SK-N-MC (cell line): ENCODE data around the gene NENF.
"Not testable (repeated sequence)": the region's sequence is repeated elsewhere in the genome, so short reads cannot be mapped to it uniquely, and the experiment has no call there.

ENCODE experiments used
- DNase-seq: peaks from one replicate; pipeline ENCODE4 v3.0.0-alpha.2; 2011; ENCODE audit warnings: low read depth, low spot score
- H3K27ac ChIP-seq: fragments of 200-600 bp; sonication (generic); 2 replicates; pipeline ENCODE4 v1.5.1; 2016; ENCODE audit warnings: mixed run types
- H3K36me3 ChIP-seq: fragments of 200-600 bp; sonication (generic); 2 replicates; pipeline ENCODE4 v1.6.1; 2017; ENCODE audit warnings: antibody characterized with exemption, low read length, mixed read lengths; ENCODE audit not compliant: insufficient read depth
- H3K4me3 ChIP-seq: fragments of 200-600 bp; sonication (generic); 2 replicates; pipeline ENCODE4 v1.5.1; 2016
- H3K9ac ChIP-seq: fragments of 200-600 bp; sonication (generic); 2 replicates; pipeline ENCODE4 v1.8.0; 2017; ENCODE audit warnings: mixed run types, mixed read lengths; ENCODE audit not compliant: insufficient read length
- H3K9me3 ChIP-seq: fragments of 200-600 bp; sonication (generic); 2 replicates; pipeline ENCODE4 v1.6.1; 2017; ENCODE audit warnings: low read depth, mild to moderate bottlenecking, antibody characterized with exemption, low read length, moderate library complexity, mixed read lengths
- EZH2 ChIP-seq: fragments of 200-600 bp; sonication (generic); IDR thresholded peaks from one replicate; pipeline ENCODE4 v1.6.1; 2017; ENCODE audit warnings: antibody characterized with exemption
- FOXP2 ChIP-seq: optimal IDR thresholded peaks from 2 replicates; pipeline ENCODE3; 2011; ENCODE audit warnings: mild to moderate bottlenecking, moderate library complexity; ENCODE audit not compliant: insufficient read depth; ENCODE audit errors: extremely low read length, control extremely low read depth
- POLR2AphosphoS5 ChIP-seq: IDR thresholded peaks from 2 replicates; pipeline ENCODE4 v1.6.1; 2012; ENCODE audit warnings: mild to moderate bottlenecking, low read depth, low read length, borderline replicate concordance

Gene NENF

GRCh38 chr1:212479188-212479587 is 46.5 kb downstream of the NENF start:
- no peak overlapping the region for H3K9ac ChIP-seq
- H3K27ac ChIP-seq: no peak overlapping the region
- H3K36me3 ChIP-seq: no peaks in the 10 kb centered on the region
- TF ChIP-seq EZH2 (no peak), POLR2AphosphoS5 (no peak)
- H3K9me3 ChIP-seq: no peaks in the 10 kb centered on the region
- H3K4me3 ChIP-seq: no peak overlapping the region
- DNase-seq: no peak

DNA sequence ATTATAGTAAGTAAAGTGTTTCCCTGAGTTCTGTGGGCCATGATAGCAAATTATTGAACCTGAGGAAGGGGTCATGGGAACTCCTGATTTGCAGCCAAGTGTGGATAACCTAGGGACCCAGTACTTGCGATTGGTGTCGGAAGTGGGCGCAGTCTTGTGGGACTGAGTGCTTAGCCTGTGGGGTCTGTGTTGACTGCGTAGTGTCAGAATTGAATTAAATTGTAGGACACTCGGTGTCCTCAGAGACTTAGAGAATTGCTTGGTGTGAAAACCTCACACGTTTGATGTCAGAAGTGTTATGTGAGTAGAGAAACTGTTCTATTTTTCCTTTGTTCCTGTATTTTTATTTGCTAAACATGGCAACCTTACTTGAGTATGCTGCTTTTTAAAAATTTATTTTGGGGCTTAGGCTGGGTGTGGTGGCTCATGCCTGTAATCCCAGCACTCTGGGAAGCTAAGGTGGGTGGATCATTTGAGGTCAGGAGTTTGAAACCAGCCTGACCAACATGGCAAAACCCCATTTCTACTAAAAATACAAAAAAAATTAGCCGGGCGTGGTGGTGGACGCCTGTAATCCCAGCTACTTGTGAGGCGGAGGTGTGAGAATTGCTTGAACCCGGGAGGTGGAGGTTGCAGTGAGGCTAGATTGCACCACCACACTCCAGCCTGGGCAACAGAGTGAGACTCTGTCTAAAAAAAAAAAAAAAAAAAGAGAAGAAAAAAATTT is 48.2 kb downstream of the NENF start:
- not testable (repeated sequence) for DNase-seq, H3K36me3 ChIP-seq, H3K4me3 ChIP-seq, H3K9me3 ChIP-seq, H3K27ac ChIP-seq, H3K9ac ChIP-seq

DNA sequence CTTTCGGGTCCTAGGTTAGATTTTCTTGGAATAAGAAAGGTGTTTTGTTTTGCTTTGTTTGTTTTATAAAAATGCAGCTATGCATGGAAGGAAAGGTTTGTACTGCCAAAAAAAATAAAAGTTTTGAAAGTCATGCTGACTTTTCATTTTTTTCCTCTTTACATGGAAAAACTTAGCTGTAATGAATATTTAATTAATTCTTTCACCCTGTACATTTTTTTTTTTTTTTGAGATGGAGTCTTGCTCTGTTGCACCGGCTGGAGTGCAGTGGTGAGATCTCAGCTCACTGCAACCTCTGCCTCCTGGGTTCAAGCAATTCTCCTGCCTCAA is 48.7 kb downstream of the NENF start:
- no peak for DNase-seq
- Histone ChIP-seq H3K9me3 (no peaks in the 10 kb centered on the region), H3K9ac (no peak overlapping the region), H3K36me3 (no peaks in the 10 kb centered on the region), H3K27ac (no peak overlapping the region), H3K4me3 (no peak overlapping the region)
- TF ChIP-seq POLR2AphosphoS5: no peak
- TF ChIP-seq FOXP2: no peak
- TF ChIP-seq EZH2: no peak

GRCh38 chr1:212482006-212482636 is 49.4 kb downstream of the NENF start:
- no peak overlapping the region for H3K9ac ChIP-seq
- TF ChIP-seq POLR2AphosphoS5 (no peak), EZH2 (no peak), FOXP2 (no peak)
- no peak for DNase-seq
- H3K4me3 ChIP-seq: no peak overlapping the region
- no peak overlapping the region for H3K27ac ChIP-seq
- no peaks in the 10 kb centered on the region for H3K36me3 ChIP-seq
- no peaks in the 10 kb centered on the region for H3K9me3 ChIP-seq

DNA sequence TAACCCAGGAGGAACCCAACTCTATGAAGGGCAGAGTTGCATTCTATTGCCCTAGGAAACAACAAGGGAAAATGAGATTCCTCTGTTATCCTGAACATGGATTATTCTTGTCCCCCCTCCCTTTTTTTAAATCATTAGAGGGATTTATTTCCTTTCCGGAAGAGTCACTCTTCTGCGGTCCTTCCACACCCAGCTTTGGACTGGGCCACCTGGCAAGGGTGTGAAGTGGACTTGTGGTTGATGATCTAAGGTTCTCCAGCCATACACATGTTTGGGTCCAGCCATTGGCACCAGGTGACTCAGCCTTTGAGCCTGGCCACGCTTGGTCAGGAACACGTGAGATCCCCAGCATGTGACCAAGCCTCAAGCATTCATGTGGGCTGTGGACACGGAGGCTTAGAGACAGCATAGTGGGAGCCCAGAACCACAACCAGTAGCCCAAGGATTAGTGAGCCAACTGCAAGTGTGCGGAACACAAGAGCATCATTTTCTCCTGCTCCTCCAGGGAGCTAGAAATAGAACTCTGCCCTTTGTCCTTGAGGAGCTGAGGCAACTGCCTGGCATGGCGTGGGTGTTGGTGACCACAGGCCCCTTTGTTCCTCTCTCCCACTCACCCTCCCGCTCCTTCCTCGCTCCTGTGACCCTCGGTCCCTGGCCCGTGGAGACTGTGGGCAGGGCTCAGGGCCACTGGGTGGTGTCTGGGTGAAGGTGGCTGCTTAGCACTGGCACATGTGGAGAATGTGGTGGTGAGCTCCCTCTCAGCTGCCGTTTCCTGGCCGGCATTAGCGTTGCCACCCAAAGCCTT is 50.1 kb downstream of the NENF start:
- TF ChIP-seq POLR2AphosphoS5 (no peak), EZH2 (no peak), FOXP2 (no peak)
- Histone ChIP-seq H3K9me3 (no peaks in the 10 kb centered on the region), H3K36me3 (no peaks in the 10 kb centered on the region), H3K27ac (no peak overlapping the region), H3K4me3 (no peak overlapping the region), H3K9ac (no peak overlapping the region)
- no peak for DNase-seq

DNA sequence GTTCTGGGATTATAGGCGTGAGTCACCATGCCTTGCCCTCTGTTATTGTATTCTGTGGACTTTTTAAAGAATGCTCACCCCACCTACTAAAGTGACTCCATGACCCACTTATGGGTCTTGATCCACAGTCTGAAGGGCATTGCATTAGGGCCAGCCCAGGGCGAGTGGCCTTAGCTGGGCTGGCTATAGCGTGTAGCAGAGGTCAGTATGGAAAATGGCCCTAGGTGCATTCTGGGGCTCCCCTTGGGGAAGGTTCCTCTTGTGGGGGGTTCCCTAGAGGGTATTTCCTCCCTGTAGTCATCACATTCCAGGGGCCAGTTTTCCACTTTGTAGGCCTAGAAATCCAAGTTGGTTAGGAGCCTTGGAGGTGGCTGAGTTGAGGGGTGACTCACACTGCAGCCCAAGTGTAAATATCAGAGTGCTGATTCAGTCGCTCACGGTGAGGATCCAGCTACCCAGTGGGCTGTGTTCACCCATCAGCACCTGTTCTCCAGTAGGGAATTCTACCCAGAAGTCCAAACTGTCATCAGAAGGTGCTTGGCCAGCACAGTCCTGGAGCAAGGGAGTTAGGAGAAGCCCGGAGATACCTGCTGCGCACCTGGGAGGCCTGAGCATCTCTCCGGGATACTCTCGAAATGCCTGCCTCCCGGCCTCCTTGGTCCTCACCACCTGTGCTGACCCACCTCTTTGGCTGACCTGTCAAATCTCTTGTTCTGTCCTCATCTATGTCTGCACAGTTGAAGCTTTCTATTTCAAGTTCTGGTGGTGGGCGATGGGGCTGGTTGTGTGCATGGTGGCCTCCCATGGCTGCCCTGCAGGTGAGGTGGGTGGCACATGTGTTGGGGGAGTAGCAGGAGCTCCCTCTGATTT is 52.2 kb downstream of the NENF start:
- Histone ChIP-seq H3K27ac (no peak overlapping the region), H3K9me3 (no peaks in the 10 kb centered on the region), H3K4me3 (no peak overlapping the region), H3K36me3 (no peaks in the 10 kb centered on the region), H3K9ac (no peak overlapping the region)
- TF ChIP-seq FOXP2 (no peak), EZH2 (no peak), POLR2AphosphoS5 (no peak)
- DNase-seq: no peak

GRCh38 chr1:212485571-212485912 is 52.8 kb downstream of the NENF start:
- TF ChIP-seq EZH2 (no peak), FOXP2 (no peak), POLR2AphosphoS5 (no peak)
- Histone ChIP-seq H3K4me3 (no peak overlapping the region), H3K27ac (no peak overlapping the region), H3K9me3 (no peaks in the 10 kb centered on the region), H3K9ac (no peak overlapping the region), H3K36me3 (no peaks in the 10 kb centered on the region)
- no peak for DNase-seq

GRCh38 chr1:212485913-212486618 is 53.3 kb downstream of the NENF start:
- Histone ChIP-seq H3K27ac (no peak overlapping the region), H3K9ac (no peak overlapping the region), H3K36me3 (no peaks in the 10 kb centered on the region), H3K4me3 (no peak overlapping the region), H3K9me3 (no peaks in the 10 kb centered on the region)
- no peak for TF ChIP-seq EZH2
- TF ChIP-seq FOXP2: no peak
- TF ChIP-seq POLR2AphosphoS5: no peak
- no peak for DNase-seq
